IPS-NIHi11 (cell line): Measurements from ENCODE around the gene IFNGR2.
"Not testable (repeated sequence)": the region's sequence is repeated elsewhere in the genome, so short reads cannot be mapped to it uniquely, and the experiment has no call there.

Experiments used
- DNase-seq: peaks from one replicate; pipeline ENCODE4 v3.0.0; 2012; ENCODE audit warnings: mixed read lengths, low spot score

IFNGR2 gene

GRCh38 chr21:33402001-33402979 lies 923 bp upstream of the IFNGR2 start:
- peak; percentile 76 for DNase-seq

GRCh38 chr21:33403786-33404585 lies 773 bp downstream of the IFNGR2 start:
- DNase-seq, result peak; percentile 56

- DNase-seq, result no peak
These were observed 3.3 kb downstream of the IFNGR2 start for GRCh38 chr21:33406493-33406892.

- DNase-seq, result no peak
These were observed 8.8 kb downstream of the IFNGR2 start for GRCh38 chr21:33411949-33412430.

GRCh38 chr21:33412439-33412831 lies 9.2 kb downstream of the IFNGR2 start:
- not testable (repeated sequence) for DNase-seq

GRCh38 chr21:33412832-33413519 lies 9.8 kb downstream of the IFNGR2 start:
- no peak for DNase-seq

- DNase-seq, result no peak
These were observed 10.9 kb downstream of the IFNGR2 start for GRCh38 chr21:33414068-33414467.

GRCh38 chr21:33414926-33415325 lies 11.7 kb downstream of the IFNGR2 start:
- DNase-seq, result no peak

GRCh38 chr21:33418691-33419090 lies 15.5 kb downstream of the IFNGR2 start:
- no peak for DNase-seq

- no peak for DNase-seq
These were observed 16.4 kb downstream of the IFNGR2 start for GRCh38 chr21:33419538-33420123.

GRCh38 chr21:33421713-33422393 lies 18.6 kb downstream of the IFNGR2 start:
- no peak for DNase-seq

- DNase-seq, result no peak
These were observed 21.0 kb downstream of the IFNGR2 start for GRCh38 chr21:33424214-33424613.

- DNase-seq, result no peak
These were observed 22.6 kb downstream of the IFNGR2 start for GRCh38 chr21:33425825-33426224.

GRCh38 chr21:33427051-33427450 lies 23.8 kb downstream of the IFNGR2 start:
- DNase-seq, result no peak

- no peak for DNase-seq
These were observed 25.5 kb downstream of the IFNGR2 start for GRCh38 chr21:33428669-33429068.

- no peak for DNase-seq
These were observed 27.6 kb downstream of the IFNGR2 start for GRCh38 chr21:33430858-33431257.

- DNase-seq, result no peak
These were observed 29.3 kb downstream of the IFNGR2 start for GRCh38 chr21:33432496-33432895.

GRCh38 chr21:33433001-33433400 lies 29.8 kb downstream of the IFNGR2 start:
- no peak for DNase-seq

GRCh38 chr21:33433425-33434114 lies 30.4 kb downstream of the IFNGR2 start:
- no peak for DNase-seq

GRCh38 chr21:33434770-33435360 lies 31.7 kb downstream of the IFNGR2 start:
- no peak for DNase-seq
